ENCODE results near the gene RASA2.

RASA2 gene

GRCh38 chr3:141578202-141578973, 91.6 kb downstream of the RASA2 start:
- Histone ChIP-seq H3K9me3 (ENCODE audit: control insufficient read depth, insufficient read depth, low read length) (no peaks in the 10 kb centered on the region), H3K9ac (ENCODE audit: low read depth, low read length) (no peak overlapping the region), H3K36me3 (ENCODE audit: control insufficient read depth, insufficient read depth, low read length) (peaks cover 65% of the 10 kb centered on the region), H3K27ac (ENCODE audit: low read depth, low read length) (no peak overlapping the region), H3K27me3 (ENCODE audit: control insufficient read depth, insufficient read depth, low read length) (no peaks in the 10 kb centered on the region), H3K4me1 (ENCODE audit: control insufficient read depth, insufficient read depth, low read length) (no peaks in the 10 kb centered on the region), H3K4me3 (ENCODE audit: low read depth, low read length) (no peak overlapping the region)

- Histone ChIP-seq H3K36me3 (ENCODE audit: control insufficient read depth, insufficient read depth, low read length) (peaks cover 21% of the 10 kb centered on the region), H3K9ac (ENCODE audit: low read depth, low read length) (no peak overlapping the region), H3K4me3 (ENCODE audit: low read depth, low read length) (no peak overlapping the region), H3K27me3 (ENCODE audit: control insufficient read depth, insufficient read depth, low read length) (no peaks in the 10 kb centered on the region), H3K9me3 (ENCODE audit: control insufficient read depth, insufficient read depth, low read length) (no peaks in the 10 kb centered on the region), H3K27ac (ENCODE audit: low read depth, low read length) (no peak overlapping the region), H3K4me1 (ENCODE audit: control insufficient read depth, insufficient read depth, low read length) (no peaks in the 10 kb centered on the region)
Observed at GRCh38 chr3:141594357-141594756, 107.5 kb downstream of the RASA2 start.

- H3K9me3 ChIP-seq (ENCODE audit: control insufficient read depth, insufficient read depth, low read length) = no peaks in the 10 kb centered on the region
Observed at GRCh38 chr3:141597931-141598330, 111.1 kb downstream of the RASA2 start.

GRCh38 chr3:141600331-141600730, 113.5 kb downstream of the RASA2 start:
- Histone ChIP-seq H3K9me3 (ENCODE audit: control insufficient read depth, insufficient read depth, low read length) (no peaks in the 10 kb centered on the region), H3K4me3 (ENCODE audit: low read depth, low read length) (no peak overlapping the region), H3K36me3 (ENCODE audit: control insufficient read depth, insufficient read depth, low read length) (peaks cover 6% of the 10 kb centered on the region), H3K4me1 (ENCODE audit: control insufficient read depth, insufficient read depth, low read length) (no peaks in the 10 kb centered on the region), H3K27me3 (ENCODE audit: control insufficient read depth, insufficient read depth, low read length) (no peaks in the 10 kb centered on the region), H3K9ac (ENCODE audit: low read depth, low read length) (no peak overlapping the region), H3K27ac (ENCODE audit: low read depth, low read length) (no peak overlapping the region)

More at GRCh38 chr3:141597931-141598330, 111.1 kb downstream of the RASA2 start:
- no peaks in the 10 kb centered on the region for H3K27me3 ChIP-seq (ENCODE audit: control insufficient read depth, insufficient read depth, low read length)
- no peak overlapping the region for H3K9ac ChIP-seq (ENCODE audit: low read depth, low read length)
- peaks cover 9% of the 10 kb centered on the region for H3K36me3 ChIP-seq (ENCODE audit: control insufficient read depth, insufficient read depth, low read length)
- no peak overlapping the region for H3K4me3 ChIP-seq (ENCODE audit: low read depth, low read length)
- no peaks in the 10 kb centered on the region for H3K4me1 ChIP-seq (ENCODE audit: control insufficient read depth, insufficient read depth, low read length)
- H3K27ac ChIP-seq (ENCODE audit: low read depth, low read length) = no peak overlapping the region

GRCh38 chr3:141602706-141603105, 115.9 kb downstream of the RASA2 start:
- Histone ChIP-seq H3K4me1 (ENCODE audit: control insufficient read depth, insufficient read depth, low read length) (no peaks in the 10 kb centered on the region), H3K27me3 (ENCODE audit: control insufficient read depth, insufficient read depth, low read length) (no peaks in the 10 kb centered on the region), H3K4me3 (ENCODE audit: low read depth, low read length) (no peak overlapping the region), H3K27ac (ENCODE audit: low read depth, low read length) (no peak overlapping the region), H3K9ac (ENCODE audit: low read depth, low read length) (no peak overlapping the region), H3K9me3 (ENCODE audit: control insufficient read depth, insufficient read depth, low read length) (no peaks in the 10 kb centered on the region), H3K36me3 (ENCODE audit: control insufficient read depth, insufficient read depth, low read length) (no peaks in the 10 kb centered on the region)

GRCh38 chr3:141603473-141604035, 116.7 kb downstream of the RASA2 start:
- H3K9me3 ChIP-seq (ENCODE audit: control insufficient read depth, insufficient read depth, low read length) = no peaks in the 10 kb centered on the region
- no peaks in the 10 kb centered on the region for H3K27me3 ChIP-seq (ENCODE audit: control insufficient read depth, insufficient read depth, low read length)
- no peak overlapping the region for H3K9ac ChIP-seq (ENCODE audit: low read depth, low read length)
- H3K4me1 ChIP-seq (ENCODE audit: control insufficient read depth, insufficient read depth, low read length) = no peaks in the 10 kb centered on the region
- no peak overlapping the region for H3K4me3 ChIP-seq (ENCODE audit: low read depth, low read length)
- H3K27ac ChIP-seq (ENCODE audit: low read depth, low read length) = no peak overlapping the region
- H3K36me3 ChIP-seq (ENCODE audit: control insufficient read depth, insufficient read depth, low read length) = peaks cover 2% of the 10 kb centered on the region; the same call in 1 of the 2 replicates

GRCh38 chr3:141605883-141606282, 119.1 kb downstream of the RASA2 start:
- Histone ChIP-seq H3K4me1 (ENCODE audit: control insufficient read depth, insufficient read depth, low read length) (peaks cover 5% of the 10 kb centered on the region), H3K36me3 (ENCODE audit: control insufficient read depth, insufficient read depth, low read length) (peaks cover 19% of the 10 kb centered on the region), H3K9ac (ENCODE audit: low read depth, low read length) (no peak overlapping the region), H3K4me3 (ENCODE audit: low read depth, low read length) (no peak overlapping the region), H3K27ac (ENCODE audit: low read depth, low read length) (no peak overlapping the region), H3K27me3 (ENCODE audit: control insufficient read depth, insufficient read depth, low read length) (no peaks in the 10 kb centered on the region), H3K9me3 (ENCODE audit: control insufficient read depth, insufficient read depth, low read length) (no peaks in the 10 kb centered on the region)

GRCh38 chr3:141608438-141608837, 121.6 kb downstream of the RASA2 start:
- Histone ChIP-seq H3K27me3 (ENCODE audit: control insufficient read depth, insufficient read depth, low read length) (no peaks in the 10 kb centered on the region), H3K27ac (ENCODE audit: low read depth, low read length) (no peak overlapping the region), H3K36me3 (ENCODE audit: control insufficient read depth, insufficient read depth, low read length) (peaks cover 27% of the 10 kb centered on the region), H3K4me3 (ENCODE audit: low read depth, low read length) (no peak overlapping the region), H3K4me1 (ENCODE audit: control insufficient read depth, insufficient read depth, low read length) (peaks cover 13% of the 10 kb centered on the region), H3K9me3 (ENCODE audit: control insufficient read depth, insufficient read depth, low read length) (no peaks in the 10 kb centered on the region), H3K9ac (ENCODE audit: low read depth, low read length) (no peak overlapping the region)

GRCh38 chr3:141610939-141611338, 124.1 kb downstream of the RASA2 start:
- no peaks in the 10 kb centered on the region for H3K9me3 ChIP-seq (ENCODE audit: control insufficient read depth, insufficient read depth, low read length)
- no peak overlapping the region for H3K9ac ChIP-seq (ENCODE audit: low read depth, low read length)
- H3K4me1 ChIP-seq (ENCODE audit: control insufficient read depth, insufficient read depth, low read length) = peaks cover 13% of the 10 kb centered on the region
- H3K27ac ChIP-seq (ENCODE audit: low read depth, low read length) = peak overlapping the region; percentile 24
- H3K36me3 ChIP-seq (ENCODE audit: control insufficient read depth, insufficient read depth, low read length) = peaks cover 27% of the 10 kb centered on the region
- no peaks in the 10 kb centered on the region for H3K27me3 ChIP-seq (ENCODE audit: control insufficient read depth, insufficient read depth, low read length)
- H3K4me3 ChIP-seq (ENCODE audit: low read depth, low read length) = no peak overlapping the region

- Histone ChIP-seq H3K27ac (ENCODE audit: low read depth, low read length) (no peak overlapping the region), H3K9ac (ENCODE audit: low read depth, low read length) (no peak overlapping the region), H3K9me3 (ENCODE audit: control insufficient read depth, insufficient read depth, low read length) (no peaks in the 10 kb centered on the region), H3K4me3 (ENCODE audit: low read depth, low read length) (no peak overlapping the region), H3K36me3 (ENCODE audit: control insufficient read depth, insufficient read depth, low read length) (no peaks in the 10 kb centered on the region), H3K27me3 (ENCODE audit: control insufficient read depth, insufficient read depth, low read length) (no peaks in the 10 kb centered on the region), H3K4me1 (ENCODE audit: control insufficient read depth, insufficient read depth, low read length) (no peaks in the 10 kb centered on the region)
Observed at GRCh38 chr3:141618103-141618910, 131.5 kb downstream of the RASA2 start.

GRCh38 chr3:141618938-141619337, 132.1 kb downstream of the RASA2 start:
- H3K27ac ChIP-seq (ENCODE audit: low read depth, low read length) = no peak overlapping the region
- no peak overlapping the region for H3K9ac ChIP-seq (ENCODE audit: low read depth, low read length)
- no peaks in the 10 kb centered on the region for H3K4me1 ChIP-seq (ENCODE audit: control insufficient read depth, insufficient read depth, low read length)
- no peaks in the 10 kb centered on the region for H3K27me3 ChIP-seq (ENCODE audit: control insufficient read depth, insufficient read depth, low read length)
- no peaks in the 10 kb centered on the region for H3K9me3 ChIP-seq (ENCODE audit: control insufficient read depth, insufficient read depth, low read length)
- H3K36me3 ChIP-seq (ENCODE audit: control insufficient read depth, insufficient read depth, low read length) = no peaks in the 10 kb centered on the region
- no peak overlapping the region for H3K4me3 ChIP-seq (ENCODE audit: low read depth, low read length)

Data from HUES48 (cell line).